ENCODE data around the gene ZYG11B.

GRCh38 chr1:52767596-52768280, 41.5 kb downstream of the ZYG11B start:
- no peak for TF ChIP-seq CTCF (optimal IDR thresholded peaks at IDR 0.05 in 1 of 3, IDR thresholded peaks at IDR 0.05 in 1 of 3, conservative IDR thresholded peaks at IDR 0.05 in 1 of 3; ENCODE audit: extremely low read depth in 1 of 3, insufficient read depth in 2 of 3, low read length in 3 of 3)
- no peak for TF ChIP-seq EZH2 (IDR thresholded peaks at IDR 0.05; ENCODE audit: low read length)

Measured in keratinocyte (primary cell).